22Rv1 (cell line): ENCODE measurements around the gene LTBP2.

Experiments
- ZFX ChIP-seq: fragments of 450-650 bp; IDR thresholded peaks from 2 replicates; pipeline ENCODE4 v1.6.1; 2017; ENCODE audit warnings: antibody characterized with exemption, borderline replicate concordance
- TF ChIP-seq, protein P1 (sequence below): fragments of 450-650 bp; IDR thresholded peaks from 2 replicates; pipeline ENCODE4 v1.5.1; 2017; ENCODE audit warnings: mild to moderate bottlenecking

DNA sequence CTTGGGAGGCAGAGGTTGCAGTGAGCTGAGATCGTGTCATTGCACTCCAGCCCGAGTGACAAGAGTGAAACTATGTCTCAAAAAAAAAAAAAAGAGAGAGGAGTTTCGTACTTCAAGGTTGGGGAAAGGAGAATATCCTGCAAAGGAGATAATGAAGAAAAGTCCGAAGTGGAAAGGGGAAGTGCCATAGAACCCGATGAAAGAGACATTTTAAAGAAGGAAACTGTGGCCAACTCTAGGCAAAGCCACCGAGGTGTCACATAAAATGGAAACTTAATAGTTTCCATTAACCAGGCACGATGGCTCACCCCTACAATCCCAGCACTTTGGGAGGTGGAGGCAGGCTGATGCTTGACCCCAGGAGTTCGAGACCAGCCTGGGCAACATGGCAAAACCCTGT is 15.0 kb upstream of the LTBP2 start:
- TF ChIP-seq, protein P1, sequence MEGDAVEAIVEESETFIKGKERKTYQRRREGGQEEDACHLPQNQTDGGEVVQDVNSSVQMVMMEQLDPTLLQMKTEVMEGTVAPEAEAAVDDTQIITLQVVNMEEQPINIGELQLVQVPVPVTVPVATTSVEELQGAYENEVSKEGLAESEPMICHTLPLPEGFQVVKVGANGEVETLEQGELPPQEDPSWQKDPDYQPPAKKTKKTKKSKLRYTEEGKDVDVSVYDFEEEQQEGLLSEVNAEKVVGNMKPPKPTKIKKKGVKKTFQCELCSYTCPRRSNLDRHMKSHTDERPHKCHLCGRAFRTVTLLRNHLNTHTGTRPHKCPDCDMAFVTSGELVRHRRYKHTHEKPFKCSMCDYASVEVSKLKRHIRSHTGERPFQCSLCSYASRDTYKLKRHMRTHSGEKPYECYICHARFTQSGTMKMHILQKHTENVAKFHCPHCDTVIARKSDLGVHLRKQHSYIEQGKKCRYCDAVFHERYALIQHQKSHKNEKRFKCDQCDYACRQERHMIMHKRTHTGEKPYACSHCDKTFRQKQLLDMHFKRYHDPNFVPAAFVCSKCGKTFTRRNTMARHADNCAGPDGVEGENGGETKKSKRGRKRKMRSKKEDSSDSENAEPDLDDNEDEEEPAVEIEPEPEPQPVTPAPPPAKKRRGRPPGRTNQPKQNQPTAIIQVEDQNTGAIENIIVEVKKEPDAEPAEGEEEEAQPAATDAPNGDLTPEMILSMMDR: no peak
- no peak for TF ChIP-seq ZFX
